Measurements from ENCODE around the gene CACNG5.

DNA sequence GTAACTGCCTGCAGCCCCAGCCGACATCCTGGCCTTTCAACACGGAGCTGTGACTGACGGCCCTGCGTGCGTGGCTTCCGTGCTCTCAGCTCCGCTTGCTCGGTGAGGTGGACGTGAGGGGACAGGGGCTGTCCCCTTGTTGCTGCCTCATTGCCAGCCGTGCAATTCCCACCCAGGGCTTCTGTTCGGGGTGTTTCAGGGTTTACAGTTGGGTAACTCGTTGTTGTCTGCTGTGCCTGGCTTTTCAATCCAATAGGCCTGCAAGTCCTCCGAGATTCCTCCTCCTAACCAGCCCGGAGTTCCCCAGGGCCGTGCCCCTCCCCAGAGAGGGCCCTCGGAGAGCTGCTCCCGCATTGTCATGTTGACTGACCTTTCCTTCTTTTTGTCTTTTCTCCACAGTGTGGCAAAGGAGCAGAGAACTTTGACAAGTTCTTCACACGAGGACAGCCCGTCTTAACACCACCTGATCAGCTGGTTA lies 31.4 kb upstream of the CACNG5 start:
- TF ChIP-seq CTCF (IDR thresholded peaks at IDR 0.05) (no peak), EZH2 (IDR thresholded peaks at IDR 0.05; ENCODE audit: borderline replicate concordance, insufficient read depth, low read depth, low read length, poor library complexity, severe bottlenecking) (no peak)
